ENCODE measurements around the gene ZNF777. TPM values are rescaled to one million over a fixed set of nuclear protein-coding genes. Genes with fewer than 3 reads are reported as not detected.
"Not testable (repeated sequence)": the region's sequence is repeated elsewhere in the genome, so short reads cannot be mapped to it uniquely, and the experiment has no call there.

ZNF777 gene
- total RNA-seq, 1 donor from 2014 or later: 20.3 TPM

DNA sequence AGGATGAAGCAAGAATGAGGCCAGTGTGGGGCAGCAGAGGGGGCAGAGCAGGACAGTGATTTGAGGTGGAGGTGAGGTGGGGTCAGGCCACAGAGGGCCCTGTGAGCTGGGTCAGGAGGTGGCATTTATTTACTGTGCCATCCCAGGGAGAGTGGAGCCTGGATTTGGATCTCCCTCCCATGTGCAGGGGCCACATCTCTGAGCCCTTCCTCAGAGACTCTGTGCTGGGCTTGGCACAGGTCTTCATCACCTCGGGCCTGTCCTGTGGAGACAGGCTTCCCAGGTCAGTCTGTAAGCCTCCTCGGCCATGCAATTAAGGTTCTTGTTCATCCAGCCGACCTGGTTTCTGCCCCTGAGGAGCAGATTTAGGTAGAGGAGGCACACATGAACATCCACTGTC is 40.9 kb downstream of the ZNF777 start:
- Mint-ChIP-seq H3K36me3 (ENCODE audit: insufficient read depth) (no peaks in the 10 kb centered on the region), H3K9me3 (ENCODE audit: low read depth) (no peaks in the 10 kb centered on the region), H3K27me3 (peaks cover 17% of the 10 kb centered on the region), H3K4me3 (ENCODE audit: low read depth) (peak overlapping the region; percentile 29), H3K27ac (peak overlapping the region; percentile 7), H3K4me1 (ENCODE audit: low read depth) (peaks cover 4% of the 10 kb centered on the region)
- TF ChIP-seq CTCF (IDR thresholded peaks at IDR 0.05; ENCODE audit: unreplicated experiment): no peak
- DNase-seq (ENCODE audit: low spot score, unreplicated experiment): no peak

- Mint-ChIP-seq H3K4me3 (ENCODE audit: low read depth) (peak overlapping the region; percentile 71), H3K9me3 (ENCODE audit: low read depth) (peaks cover 3% of the 10 kb centered on the region), H3K27me3 (peaks cover 25% of the 10 kb centered on the region), H3K4me1 (ENCODE audit: low read depth) (peaks cover 8% of the 10 kb centered on the region), H3K27ac (peak overlapping the region; percentile 59), H3K36me3 (ENCODE audit: insufficient read depth) (no peaks in the 10 kb centered on the region)
- no peak for TF ChIP-seq CTCF (IDR thresholded peaks at IDR 0.05; ENCODE audit: unreplicated experiment)
- DNase-seq (ENCODE audit: low spot score, unreplicated experiment): no peak
These were observed 45.3 kb downstream of the ZNF777 start for GRCh38 chr7:149415391-149416071.

GRCh38 chr7:149414745-149415390 is 46.0 kb downstream of the ZNF777 start:
- DNase-seq (ENCODE audit: low spot score, unreplicated experiment): peak; percentile 54
- Mint-ChIP-seq H3K27me3 (peaks cover 22% of the 10 kb centered on the region), H3K9me3 (ENCODE audit: low read depth) (peaks cover 3% of the 10 kb centered on the region), H3K4me1 (ENCODE audit: low read depth) (peaks cover 8% of the 10 kb centered on the region), H3K36me3 (ENCODE audit: insufficient read depth) (no peaks in the 10 kb centered on the region), H3K27ac (peak overlapping the region; percentile 59), H3K4me3 (ENCODE audit: low read depth) (peak overlapping the region; percentile 71)
- no peak for TF ChIP-seq CTCF (IDR thresholded peaks at IDR 0.05; ENCODE audit: unreplicated experiment)

GRCh38 chr7:149414171-149414570 is 46.7 kb downstream of the ZNF777 start:
- no peak for TF ChIP-seq CTCF (IDR thresholded peaks at IDR 0.05; ENCODE audit: unreplicated experiment)
- Mint-ChIP-seq H3K27ac (no peak overlapping the region), H3K4me1 (ENCODE audit: low read depth) (peaks cover 8% of the 10 kb centered on the region), H3K27me3 (peaks cover 19% of the 10 kb centered on the region), H3K36me3 (ENCODE audit: insufficient read depth) (no peaks in the 10 kb centered on the region), H3K9me3 (ENCODE audit: low read depth) (peaks cover 3% of the 10 kb centered on the region), H3K4me3 (ENCODE audit: low read depth) (no peak overlapping the region)
- no peak for DNase-seq (ENCODE audit: low spot score, unreplicated experiment)

DNA sequence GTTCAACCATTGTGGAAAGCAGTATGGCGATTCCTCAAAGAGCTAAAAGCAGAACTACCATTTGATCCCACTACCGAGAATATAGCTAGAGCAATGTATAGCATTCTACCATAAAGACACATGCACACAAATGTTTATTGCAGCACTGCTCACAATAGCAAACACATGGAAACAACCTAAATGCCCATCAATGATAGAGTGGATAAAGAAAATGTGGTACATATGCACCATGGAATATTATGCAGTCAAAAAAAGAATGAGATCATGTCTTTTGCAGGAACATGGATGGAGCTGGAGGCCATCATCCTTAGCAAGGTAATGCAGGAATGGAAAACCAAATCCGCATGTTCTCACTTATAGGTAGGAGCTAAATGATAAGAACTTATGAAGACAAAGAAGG is 47.8 kb downstream of the ZNF777 start:
- H3K4me3 Mint-ChIP-seq (ENCODE audit: low read depth); H3K9me3 Mint-ChIP-seq (ENCODE audit: low read depth); H3K36me3 Mint-ChIP-seq (ENCODE audit: insufficient read depth); H3K27ac Mint-ChIP-seq; DNase-seq (ENCODE audit: low spot score, unreplicated experiment); H3K4me1 Mint-ChIP-seq (ENCODE audit: low read depth): not testable (repeated sequence)
- H3K27me3 Mint-ChIP-seq: peaks cover 19% of the 10 kb centered on the region

DNA sequence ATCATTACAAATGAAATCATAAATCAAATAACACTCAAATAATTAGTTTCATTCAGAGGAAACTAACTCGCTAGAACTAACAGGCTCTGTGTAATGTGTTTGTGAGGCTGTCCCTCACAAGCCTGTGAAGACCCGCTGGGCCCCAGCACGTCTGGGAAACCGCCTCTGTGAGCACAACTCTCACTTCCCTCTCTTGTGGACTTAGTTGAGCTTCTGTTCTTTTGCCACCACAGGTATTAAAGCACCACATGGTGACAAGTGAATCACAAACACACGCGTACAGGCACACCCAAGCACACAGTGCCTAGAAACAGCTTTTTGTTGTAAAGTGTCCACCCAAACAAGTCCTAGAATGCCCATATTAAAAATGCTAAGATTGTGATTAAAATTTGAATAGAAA is 51.0 kb downstream of the ZNF777 start:
- DNase-seq (ENCODE audit: low spot score, unreplicated experiment): no peak
- Mint-ChIP-seq H3K27me3 (peaks cover 14% of the 10 kb centered on the region), H3K36me3 (ENCODE audit: insufficient read depth) (no peaks in the 10 kb centered on the region), H3K9me3 (ENCODE audit: low read depth) (peaks cover 3% of the 10 kb centered on the region), H3K4me3 (ENCODE audit: low read depth) (no peak overlapping the region), H3K27ac (no peak overlapping the region), H3K4me1 (ENCODE audit: low read depth) (peaks cover 6% of the 10 kb centered on the region)
- no peak for TF ChIP-seq CTCF (IDR thresholded peaks at IDR 0.05; ENCODE audit: unreplicated experiment)

All from progenitor cell of endocrine pancreas (in vitro differentiated cells).